Stimulated activated CD8-positive, alpha-beta memory T cell treated with anti-CD3 and anti-CD28 coated beads, Interleukin-7, amount 100 ng/mL, for 48 hours (primary cell): ENCODE measurements around the gene ADAMTS2.

Experiments used
- DNase-seq, 2 donors: peaks; one replicate each; pipeline ENCODE4 v3.0.0-alpha.2; 2020; ENCODE audit warnings: low read depth in 1 of 2; ENCODE audit errors: extremely low read depth in 1 of 2

Gene ADAMTS2

GRCh38 chr5:179345433-179346321, at the start of gene ADAMTS2:
ADAMTS2 (minus strand) TSS chr5:179345461; CDS start chr5:179345328, 133 bp downstream.
- no peak for DNase-seq

DNA sequence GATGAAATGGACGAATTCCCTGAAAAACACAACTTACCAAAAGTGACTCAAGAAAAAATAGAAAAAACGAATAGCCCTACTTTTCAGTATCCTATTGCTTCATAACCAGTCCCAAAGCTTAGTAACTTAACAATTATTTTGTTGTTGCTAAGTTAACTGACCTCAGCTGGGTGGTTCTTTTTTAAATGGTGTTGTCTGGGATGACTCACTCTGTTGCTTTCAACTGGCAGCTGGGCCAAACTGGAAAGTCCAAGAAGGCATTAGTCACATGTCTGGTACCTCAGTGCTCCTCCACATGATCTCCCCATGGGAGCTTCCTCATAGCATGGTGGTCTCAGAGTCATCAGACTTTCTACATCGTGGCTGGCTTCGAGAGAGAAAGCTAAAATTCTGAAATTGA, 47.8 kb upstream of the ADAMTS2 start:
- no peak for DNase-seq

DNA sequence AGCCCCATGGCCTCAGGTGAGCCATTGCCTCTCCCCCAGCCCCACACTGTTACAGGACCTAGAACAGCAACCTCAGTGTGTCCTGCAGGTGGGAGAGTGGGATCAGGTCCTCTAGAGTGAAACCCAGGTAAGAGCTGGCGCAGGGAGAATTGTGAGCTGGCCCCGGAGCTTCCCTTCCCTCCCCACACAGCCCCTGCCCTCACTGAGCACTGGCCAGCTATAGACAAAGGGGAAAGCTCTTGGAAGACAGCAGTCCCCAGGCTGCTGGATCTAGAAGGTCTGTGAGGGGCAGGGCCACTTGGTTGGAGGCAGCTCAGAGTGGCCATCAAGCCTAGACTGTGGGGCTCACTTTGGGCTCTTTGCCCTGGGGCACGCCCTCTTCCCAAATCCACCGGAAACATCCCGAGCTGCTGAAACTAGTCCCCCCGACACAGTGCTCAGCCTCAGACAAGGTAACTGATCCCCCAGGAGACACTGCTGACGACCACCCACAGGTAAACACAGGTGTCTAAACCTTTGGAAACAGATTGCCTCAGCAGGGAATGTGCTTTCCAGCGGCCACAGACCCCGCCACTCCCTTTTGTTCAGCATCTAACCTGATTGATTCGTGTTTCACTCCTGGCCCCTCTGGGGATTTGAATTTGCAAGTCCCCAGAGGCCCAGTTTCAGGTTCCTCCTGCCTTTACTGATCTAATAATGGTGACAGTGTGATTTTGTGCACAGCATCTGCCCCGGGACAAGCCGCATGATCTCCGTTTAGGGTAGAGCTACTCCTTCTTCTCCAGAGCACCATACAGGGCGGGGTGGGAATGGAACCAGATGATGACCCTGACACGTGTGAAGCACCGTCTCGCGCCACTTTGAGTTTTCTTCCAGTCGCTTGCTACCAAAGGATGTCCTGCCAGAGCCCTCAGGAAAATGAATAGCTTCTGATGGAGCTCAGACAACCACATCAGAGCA, 42.2 kb upstream of the ADAMTS2 start:
- no peak for DNase-seq

GRCh38 chr5:179385914-179386313, 40.7 kb upstream of the ADAMTS2 start:
- no peak for DNase-seq

- DNase-seq = no peak
Measured at GRCh38 chr5:179382486-179382885, 37.2 kb upstream of the ADAMTS2 start.

DNA sequence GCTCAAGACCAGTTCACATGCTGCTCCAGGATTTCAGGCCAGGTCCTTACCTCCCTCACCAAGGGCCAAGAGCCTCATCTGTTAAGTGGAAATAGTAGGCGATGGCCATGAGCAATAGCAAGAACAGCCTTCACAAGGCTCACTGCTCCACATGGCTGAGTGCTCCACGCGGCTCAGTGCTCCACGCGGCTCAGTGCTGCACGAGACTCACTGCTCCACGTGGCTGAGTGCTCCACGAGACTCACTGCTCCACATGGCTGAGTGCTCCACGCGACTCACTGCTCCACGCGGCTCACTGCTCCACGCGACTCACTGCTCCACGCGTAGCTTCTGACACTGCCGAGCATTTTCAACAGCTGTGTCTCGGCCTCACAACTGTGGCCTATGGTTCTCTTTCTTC, 36.4 kb upstream of the ADAMTS2 start:
- DNase-seq = no peak

DNA sequence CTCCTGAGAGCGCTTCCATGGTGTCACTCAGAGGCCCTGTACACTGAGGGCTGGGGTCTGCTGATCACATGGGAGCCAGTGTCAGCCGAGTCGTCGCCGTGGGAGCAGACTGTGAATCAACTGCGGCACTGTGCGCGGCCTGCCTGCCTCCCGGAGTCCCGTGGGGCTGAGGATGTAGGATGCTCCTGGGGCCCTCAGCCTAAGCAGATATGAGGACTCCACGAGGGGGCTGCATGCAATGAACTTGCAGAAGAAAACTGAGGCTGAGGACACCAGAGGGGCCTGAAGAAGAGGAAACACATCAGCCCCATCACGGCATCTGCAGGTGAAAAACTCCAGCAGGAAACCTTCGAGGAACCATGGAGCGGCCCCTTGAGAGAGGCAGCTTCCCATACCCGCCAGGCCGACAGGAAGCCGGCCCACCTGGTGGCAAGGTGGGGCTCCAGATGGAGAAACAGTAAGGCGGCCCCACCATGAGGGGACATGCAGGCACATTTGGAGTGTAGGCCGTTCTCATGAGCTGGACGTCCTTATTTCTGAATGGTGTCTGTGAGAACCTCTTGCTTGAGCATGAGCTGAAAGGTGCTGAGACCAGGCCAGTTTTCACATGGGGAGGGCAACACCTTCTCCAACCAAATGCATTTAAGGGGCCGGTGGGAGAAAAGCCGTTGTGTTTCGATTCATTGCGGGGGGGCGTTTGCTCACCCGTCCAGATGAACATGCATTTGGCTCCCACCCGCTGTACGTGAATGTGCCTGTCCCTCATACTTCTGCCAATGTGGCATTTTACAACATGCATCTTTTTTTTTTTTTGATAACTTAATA, 35.2 kb upstream of the ADAMTS2 start:
- DNase-seq = no peak

DNA sequence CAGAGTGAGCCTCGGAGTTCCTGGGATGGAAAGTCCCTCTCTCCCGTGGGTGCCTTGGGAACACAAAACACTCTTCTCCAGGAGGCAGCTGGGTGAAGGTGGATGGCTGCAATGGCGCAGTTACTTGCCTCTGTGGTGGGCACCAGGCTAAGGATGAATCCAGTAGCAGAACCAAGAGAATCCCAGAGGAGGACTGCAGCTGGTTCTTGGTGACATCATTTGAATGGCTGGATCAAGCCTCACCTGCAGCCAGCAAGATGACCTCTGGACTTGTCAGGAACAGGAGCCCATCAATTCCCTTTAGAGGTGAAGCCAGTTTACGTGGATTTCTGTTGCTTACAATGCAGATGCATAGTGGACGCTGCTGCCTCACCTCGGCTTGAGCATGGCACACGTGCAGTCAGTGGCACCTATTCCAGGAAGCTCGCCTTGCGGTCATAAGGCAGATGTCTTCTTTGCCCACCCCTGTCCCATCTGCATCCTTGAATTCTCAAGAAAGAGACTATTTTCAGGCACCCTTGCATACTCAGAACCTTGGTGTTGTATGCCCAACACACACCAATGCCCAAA, 34.1 kb upstream of the ADAMTS2 start:
- DNase-seq = no peak

DNA sequence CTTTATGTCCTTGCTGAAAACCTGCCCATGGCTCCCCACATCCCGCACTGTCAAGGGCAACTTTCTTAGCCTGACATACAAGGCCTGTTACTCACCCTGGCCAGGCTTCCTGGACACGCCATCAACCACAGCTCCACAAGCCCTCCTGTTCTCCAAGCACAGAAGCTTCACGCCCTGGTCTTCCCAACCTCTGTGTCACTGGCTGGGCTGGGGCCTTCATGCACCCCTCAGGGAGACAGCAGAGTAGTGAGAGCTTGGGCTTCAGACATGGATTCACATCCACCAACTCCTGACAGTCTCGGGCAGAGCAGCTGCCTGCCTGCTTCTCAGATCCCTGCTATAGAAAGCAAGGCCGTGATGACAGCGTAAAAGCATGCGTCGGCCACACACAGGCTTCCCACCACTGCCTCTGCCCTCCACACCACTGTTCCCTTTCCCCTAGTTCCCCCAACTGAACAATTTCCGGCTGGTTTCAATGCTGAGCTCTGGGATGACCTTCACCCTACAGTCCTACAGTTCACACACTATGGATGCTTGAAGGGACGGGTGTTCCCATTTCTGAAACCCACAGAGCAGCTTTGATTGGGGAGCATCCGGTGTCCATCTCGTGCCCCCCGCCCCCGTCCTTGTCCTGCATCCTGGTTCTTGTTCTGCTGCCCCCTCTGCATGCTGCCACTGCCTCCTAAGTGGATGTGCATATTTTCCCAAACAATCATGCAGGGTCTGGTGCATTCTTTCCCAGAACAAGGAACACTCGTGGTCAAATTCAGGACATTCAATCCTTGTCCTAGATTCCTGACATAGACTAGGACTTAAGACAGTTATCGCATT, 33.4 kb upstream of the ADAMTS2 start:
- no peak for DNase-seq

DNA sequence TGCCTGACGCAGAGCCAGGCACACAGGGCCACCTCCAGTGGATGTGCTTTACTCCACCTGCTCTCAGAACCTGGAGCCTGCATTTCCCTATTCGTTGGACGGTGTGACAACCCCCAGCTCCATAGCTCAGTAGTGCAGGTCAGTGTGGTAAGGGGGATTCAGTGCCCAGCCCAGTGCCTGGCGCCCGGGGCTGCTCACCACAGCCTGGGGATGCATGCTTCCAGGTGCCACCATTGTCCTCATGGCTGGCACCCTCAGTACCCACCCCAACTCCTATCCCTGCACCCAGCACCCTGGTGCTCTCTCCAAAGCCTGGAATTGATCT, 32.8 kb upstream of the ADAMTS2 start:
- DNase-seq = no peak

GRCh38 chr5:179377421-179378115, 32.3 kb upstream of the ADAMTS2 start:
- DNase-seq = no peak

GRCh38 chr5:179376701-179377420, 31.6 kb upstream of the ADAMTS2 start:
- no peak for DNase-seq

DNA sequence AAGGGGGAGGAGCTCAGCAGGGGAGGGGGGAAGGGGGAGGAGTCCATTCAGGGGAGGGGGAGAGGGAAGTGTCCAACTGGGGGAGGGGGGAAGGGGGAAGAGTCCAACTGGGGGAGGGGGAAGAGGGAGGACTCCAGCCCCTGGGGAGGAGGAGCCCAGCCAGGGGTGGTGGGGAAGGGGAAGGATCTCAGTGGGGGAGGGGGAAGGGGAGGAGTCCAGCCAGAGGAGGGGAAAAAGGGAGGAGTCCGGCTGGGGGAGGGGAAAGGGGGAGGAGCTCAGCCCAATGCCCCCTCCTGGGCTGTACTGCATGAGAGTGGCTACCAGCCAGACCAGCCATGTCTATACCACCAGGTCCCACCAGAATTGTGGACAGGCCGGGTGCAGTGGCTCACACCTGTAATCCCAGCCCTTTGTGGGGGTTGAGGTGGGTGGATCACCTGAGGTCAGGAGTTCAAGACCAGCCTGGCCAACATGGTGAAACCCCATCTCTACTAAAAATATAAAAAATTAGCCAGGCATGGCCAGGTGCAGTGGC, 30.6 kb upstream of the ADAMTS2 start:
- no peak for DNase-seq

DNA sequence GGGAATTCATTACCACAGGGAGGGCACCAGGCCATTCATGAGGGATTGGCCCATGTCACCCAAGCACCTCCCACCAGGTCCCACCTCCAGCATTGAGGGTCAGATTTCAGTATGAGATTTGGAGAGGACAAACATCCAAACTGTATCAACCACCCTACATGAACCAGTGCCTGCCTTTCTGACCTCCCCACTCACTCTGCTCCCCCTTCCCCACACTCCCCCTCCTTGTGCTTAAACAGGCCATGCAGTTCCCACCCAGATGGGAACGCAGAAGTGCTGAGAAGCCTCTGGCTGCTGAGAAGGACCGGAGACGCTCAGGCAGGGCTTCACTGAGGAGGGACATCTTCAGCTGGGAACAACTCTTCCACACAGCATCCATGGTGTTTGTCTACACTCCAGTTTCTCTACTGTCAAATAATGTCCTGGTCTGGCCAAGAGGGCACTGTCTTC, 30.0 kb upstream of the ADAMTS2 start:
- DNase-seq = no peak

GRCh38 chr5:179374506-179375235, 29.4 kb upstream of the ADAMTS2 start:
- no peak for DNase-seq

GRCh38 chr5:179373961-179374505, 28.8 kb upstream of the ADAMTS2 start:
- no peak for DNase-seq
